SU-DHL-6 (cell line): Measurements from ENCODE around the gene KCTD18.

Experiments
- CTCF ChIP-seq: fragments of 200-600 bp; sonication (generic); IDR thresholded peaks from one replicate; pipeline ENCODE4 v1.5.1; 2017; ENCODE audit warnings: antibody characterized with exemption, mild to moderate bottlenecking, low read length, moderate library complexity; ENCODE audit not compliant: insufficient read depth, poor library complexity, severe bottlenecking
- EZH2phosphoT487 ChIP-seq: fragments of 200-600 bp; sonication (generic), shearing (Covaris generic); conservative IDR thresholded peaks from 2 replicates; pipeline ENCODE4 v1.6.1; 2018; ENCODE audit warnings: mild to moderate bottlenecking, antibody characterized with exemption, low read length, moderate library complexity, mixed read lengths

GRCh38 chr2:200463452-200463851 is 46.4 kb downstream of the KCTD18 start:
- no peak for TF ChIP-seq CTCF
- no peak for TF ChIP-seq EZH2phosphoT487
